HG02943 (cell line): ENCODE results near the gene ZSWIM4.
"Not testable (repeated sequence)": the region's sequence is repeated elsewhere in the genome, so short reads cannot be mapped to it uniquely, and the experiment has no call there.

Experiments
- ATAC-seq: cut with Tn5 transposase; IDR thresholded peaks from one replicate; pipeline ENCODE4 v1.9.1; 2021; ENCODE audit warnings: mild to moderate bottlenecking, low read depth, moderate library complexity; ENCODE audit not compliant: unreplicated experiment

ZSWIM4 gene

GRCh38 chr19:13774217-13775191, 20.7 kb upstream of the ZSWIM4 start, which contains the start of gene C19orf53:
TSS of gene C19orf53 (plus strand) at chr19:13774456. CDS start at chr19:13774478, 22 bp downstream.
- peak; percentile 80 for ATAC-seq

GRCh38 chr19:13778398-13778797, 16.8 kb upstream of the ZSWIM4 start:
- ATAC-seq: no peak

- no peak for ATAC-seq
These were observed 16.4 kb upstream of the ZSWIM4 start for GRCh38 chr19:13778847-13779246.

- not testable (repeated sequence) for ATAC-seq
These were observed 15.4 kb upstream of the ZSWIM4 start for GRCh38 chr19:13779794-13780193.

- no peak for ATAC-seq
These were observed 13.7 kb upstream of the ZSWIM4 start for GRCh38 chr19:13781547-13781946.

GRCh38 chr19:13782537-13782936, 12.7 kb upstream of the ZSWIM4 start:
- ATAC-seq: no peak

GRCh38 chr19:13783565-13784500, 11.4 kb upstream of the ZSWIM4 start:
- no peak for ATAC-seq

GRCh38 chr19:13784731-13785452, 10.4 kb upstream of the ZSWIM4 start:
- ATAC-seq: no peak

- ATAC-seq: no peak
These were observed 6.3 kb upstream of the ZSWIM4 start for GRCh38 chr19:13788991-13789390.

- no peak for ATAC-seq
These were observed 4.9 kb upstream of the ZSWIM4 start for GRCh38 chr19:13790354-13790753.

- not testable (repeated sequence) for ATAC-seq
These were observed 1.9 kb upstream of the ZSWIM4 start for GRCh38 chr19:13793317-13793716.

GRCh38 chr19:13794398-13794756, 866 bp upstream of the ZSWIM4 start:
- no peak for ATAC-seq

- peak; percentile 26 for ATAC-seq
These were observed 505 bp downstream of the ZSWIM4 start for GRCh38 chr19:13795595-13796300.

- ATAC-seq: no peak
These were observed 1.2 kb downstream of the ZSWIM4 start for GRCh38 chr19:13796301-13797057.

GRCh38 chr19:13797058-13797440, 1.8 kb downstream of the ZSWIM4 start:
- no peak for ATAC-seq

GRCh38 chr19:13797870-13798269, 2.6 kb downstream of the ZSWIM4 start:
- ATAC-seq: no peak

GRCh38 chr19:13799669-13800068, 4.4 kb downstream of the ZSWIM4 start:
- no peak for ATAC-seq

- no peak for ATAC-seq
These were observed 7.8 kb downstream of the ZSWIM4 start for GRCh38 chr19:13803038-13803437.
